PFSK-1 (cell line): ENCODE data around the gene NUDT4.

Experiments
- POLR2AphosphoS5 ChIP-seq: IDR thresholded peaks from 2 replicates; pipeline ENCODE4 v1.6.1; 2012; ENCODE audit warnings: low read depth, mild to moderate bottlenecking, control low read depth, low read length, moderate library complexity
- SIN3A ChIP-seq: IDR thresholded peaks from 2 replicates; pipeline ENCODE4 v1.6.1; 2012; ENCODE audit warnings: mild to moderate bottlenecking, low read length, moderate library complexity, borderline replicate concordance; ENCODE audit not compliant: insufficient read depth
- TAF1 ChIP-seq: IDR thresholded peaks from 2 replicates; pipeline ENCODE4 v1.6.1; 2012; ENCODE audit warnings: low read length, control low read depth, borderline replicate concordance; ENCODE audit not compliant: insufficient read depth

- TF ChIP-seq SIN3A (no peak), POLR2AphosphoS5 (no peak), TAF1 (no peak)
These were observed 36.2 kb upstream of the NUDT4 start for GRCh38 chr12:93341409-93342049.
